ENCODE measurements around the gene TMEM151B.

DNA sequence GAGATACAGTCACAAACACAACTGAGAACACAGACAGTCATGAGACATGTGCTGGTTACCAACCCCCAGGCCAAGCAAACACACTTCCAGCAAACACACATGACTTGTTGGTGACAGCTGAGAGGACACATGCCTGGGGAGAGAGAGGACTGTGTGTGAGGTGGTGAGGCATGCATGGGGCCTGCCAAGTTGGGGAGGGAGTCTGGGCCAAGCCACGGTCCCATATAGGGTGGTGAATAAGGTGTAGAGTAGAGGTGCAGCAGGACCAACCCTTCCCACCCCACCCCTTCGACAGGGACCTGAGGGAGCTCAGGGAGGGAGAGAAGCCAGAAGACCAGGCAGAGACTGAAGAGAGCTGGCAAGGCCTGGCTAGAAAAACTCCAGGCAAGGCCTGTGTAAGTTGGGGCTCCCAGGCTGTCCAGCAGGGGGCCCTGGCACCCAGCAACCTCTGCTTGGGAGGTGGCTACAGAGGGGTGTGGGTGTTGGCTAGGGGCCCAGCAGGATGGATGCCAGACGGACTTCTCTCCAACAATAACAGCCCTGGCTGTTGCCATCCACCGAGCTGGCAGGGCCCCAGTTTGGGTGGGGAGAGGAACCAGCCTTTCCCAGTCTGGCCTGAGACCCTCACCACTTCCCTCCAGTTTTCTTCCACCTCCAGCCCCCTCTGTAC lies 48.8 kb upstream of the TMEM151B start:
- TF ChIP-seq POLR2A (IDR thresholded peaks at IDR 0.05), result no peak
- TF ChIP-seq CTCF (IDR thresholded peaks at IDR 0.05), result peak; percentile 76 to 92 (median 84)

Measured in transverse colon (tissue), 3 donors.